RWPE1 (cell line): ENCODE results near the gene COL6A1.

Experiments used
- CTCF ChIA-PET: fragments of 350-600 bp; sonication (Branson Sonifier 250); formaldehyde crosslinking; extraction: SDS; loops from one replicate; lab custom pipeline; 2021; lab: Yijun Ruan, JAX
- POLR2A ChIA-PET: fragments of 400-600 bp; formaldehyde crosslinking; extraction: SDS; loops from one replicate; lab custom pipeline; 2020; ENCODE audit warnings: antibody characterized with exemption; ENCODE audit not compliant: low non-redundant PET; lab: Yijun Ruan, JAX
- DNase-seq: peaks from one replicate; pipeline ENCODE4 v3.0.0; 2012; ENCODE audit warnings: low spot score
- H3K27ac ChIP-seq: fragments of 450-650 bp; 2 replicates; pipeline ENCODE4 v1.5.1; 2017
- TF ChIP-seq, protein P1 (sequence below): fragments of 450-650 bp; conservative IDR thresholded peaks from 2 replicates; pipeline ENCODE4 v1.5.1; 2017; ENCODE audit warnings: low read depth, mild to moderate bottlenecking

The COL6A1 gene

DNA sequence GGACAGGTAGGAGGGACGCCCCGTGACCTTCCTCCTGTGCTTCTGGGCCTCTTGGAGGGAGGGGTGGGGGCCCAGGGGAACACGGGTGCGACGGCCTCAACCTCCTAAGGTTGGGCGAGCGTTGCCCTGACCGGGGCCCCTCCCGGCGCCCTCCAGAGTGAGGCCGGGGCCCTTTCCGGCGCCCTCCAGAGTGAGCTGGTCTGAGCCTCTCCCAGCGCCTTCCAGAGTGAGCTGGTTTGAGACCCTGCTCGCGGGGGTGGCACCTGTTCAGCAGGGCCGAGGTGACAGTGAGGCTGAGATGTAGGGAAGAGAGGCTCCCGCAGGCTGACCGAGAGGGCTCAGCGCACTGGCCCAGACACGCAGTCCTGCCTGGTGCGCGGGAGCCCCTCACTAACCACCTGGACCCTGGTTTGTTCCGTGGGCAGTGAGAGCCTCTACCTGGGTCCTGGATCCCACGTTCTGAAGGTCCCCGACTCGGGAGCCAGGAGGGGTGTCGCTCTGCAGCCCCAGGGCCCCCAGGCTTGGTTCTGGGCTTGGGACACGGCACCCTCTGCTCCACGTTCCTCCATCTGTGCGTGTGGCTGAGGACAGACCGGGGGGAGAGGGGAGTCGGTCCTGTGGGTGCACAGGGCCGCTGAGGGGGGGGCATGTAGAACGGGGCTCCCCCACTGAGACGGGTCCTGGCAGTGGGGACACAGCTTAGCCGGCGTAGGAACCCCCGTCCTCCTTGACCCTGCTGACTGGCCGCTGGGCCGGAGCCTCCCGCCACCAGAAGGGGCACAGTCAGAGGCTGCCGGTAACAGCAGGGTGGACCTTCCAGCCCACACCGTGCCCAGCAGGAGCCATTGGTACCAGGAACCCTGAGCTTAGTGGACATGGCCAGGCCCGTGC lies 1.4 kb downstream of the COL6A1 start:
- H3K27ac ChIP-seq: no peak overlapping the region
- DNase-seq: no peak
- ChIA-PET POLR2A (no interaction called here), CTCF (no interaction called here)
- TF ChIP-seq, protein P1, sequence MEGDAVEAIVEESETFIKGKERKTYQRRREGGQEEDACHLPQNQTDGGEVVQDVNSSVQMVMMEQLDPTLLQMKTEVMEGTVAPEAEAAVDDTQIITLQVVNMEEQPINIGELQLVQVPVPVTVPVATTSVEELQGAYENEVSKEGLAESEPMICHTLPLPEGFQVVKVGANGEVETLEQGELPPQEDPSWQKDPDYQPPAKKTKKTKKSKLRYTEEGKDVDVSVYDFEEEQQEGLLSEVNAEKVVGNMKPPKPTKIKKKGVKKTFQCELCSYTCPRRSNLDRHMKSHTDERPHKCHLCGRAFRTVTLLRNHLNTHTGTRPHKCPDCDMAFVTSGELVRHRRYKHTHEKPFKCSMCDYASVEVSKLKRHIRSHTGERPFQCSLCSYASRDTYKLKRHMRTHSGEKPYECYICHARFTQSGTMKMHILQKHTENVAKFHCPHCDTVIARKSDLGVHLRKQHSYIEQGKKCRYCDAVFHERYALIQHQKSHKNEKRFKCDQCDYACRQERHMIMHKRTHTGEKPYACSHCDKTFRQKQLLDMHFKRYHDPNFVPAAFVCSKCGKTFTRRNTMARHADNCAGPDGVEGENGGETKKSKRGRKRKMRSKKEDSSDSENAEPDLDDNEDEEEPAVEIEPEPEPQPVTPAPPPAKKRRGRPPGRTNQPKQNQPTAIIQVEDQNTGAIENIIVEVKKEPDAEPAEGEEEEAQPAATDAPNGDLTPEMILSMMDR: no peak

DNA sequence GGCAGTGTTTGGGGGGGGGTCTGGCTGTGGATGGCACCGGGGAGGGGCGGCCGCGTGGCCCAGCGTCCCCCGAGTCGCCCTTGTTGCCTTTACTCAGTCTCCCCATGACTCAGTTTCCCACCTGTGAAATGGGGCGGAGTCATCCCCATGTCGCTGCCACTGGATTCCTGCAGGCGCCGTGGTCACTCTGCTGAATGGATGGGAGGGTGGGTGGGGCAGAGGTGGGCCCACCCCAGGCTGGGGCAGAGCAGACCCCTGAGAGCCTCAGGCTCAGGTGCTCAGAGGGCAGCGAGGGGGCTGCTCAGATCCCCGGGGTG lies 2.0 kb downstream of the COL6A1 start:
- ChIA-PET POLR2A (no interaction called here), CTCF (no interaction called here)
- DNase-seq: no peak
- TF ChIP-seq, protein P1: no peak
- no peak overlapping the region for H3K27ac ChIP-seq

DNA sequence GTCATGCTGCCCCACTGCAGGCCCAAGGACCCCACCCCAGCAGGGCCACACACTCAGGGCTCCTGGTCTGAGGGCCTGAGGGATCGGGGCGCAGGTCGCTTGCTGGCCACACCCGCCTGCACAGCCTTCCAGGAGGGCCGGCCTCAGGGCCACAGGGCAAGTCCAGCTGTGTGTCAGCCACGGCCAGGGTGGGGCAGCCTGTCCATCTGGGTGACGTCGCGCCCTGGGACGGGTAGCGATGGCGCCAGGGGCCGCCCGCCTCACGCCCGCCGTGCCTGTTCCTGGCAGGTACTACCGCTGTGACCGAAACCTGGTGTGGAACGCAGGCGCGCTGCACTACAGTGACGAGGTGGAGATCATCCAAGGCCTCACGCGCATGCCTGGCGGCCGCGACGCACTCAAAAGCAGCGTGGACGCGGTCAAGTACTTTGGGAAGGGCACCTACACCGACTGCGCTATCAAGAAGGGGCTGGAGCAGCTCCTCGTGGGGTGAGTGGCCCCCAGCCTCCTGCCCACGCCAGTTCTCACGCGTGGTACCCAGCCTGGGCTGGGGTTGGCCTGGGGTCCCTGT lies 2.5 kb downstream of the COL6A1 start:
- ChIA-PET POLR2A (no interaction called here), CTCF (no interaction called here)
- DNase-seq: no peak
- no peak overlapping the region for H3K27ac ChIP-seq
- TF ChIP-seq, protein P1: no peak

DNA sequence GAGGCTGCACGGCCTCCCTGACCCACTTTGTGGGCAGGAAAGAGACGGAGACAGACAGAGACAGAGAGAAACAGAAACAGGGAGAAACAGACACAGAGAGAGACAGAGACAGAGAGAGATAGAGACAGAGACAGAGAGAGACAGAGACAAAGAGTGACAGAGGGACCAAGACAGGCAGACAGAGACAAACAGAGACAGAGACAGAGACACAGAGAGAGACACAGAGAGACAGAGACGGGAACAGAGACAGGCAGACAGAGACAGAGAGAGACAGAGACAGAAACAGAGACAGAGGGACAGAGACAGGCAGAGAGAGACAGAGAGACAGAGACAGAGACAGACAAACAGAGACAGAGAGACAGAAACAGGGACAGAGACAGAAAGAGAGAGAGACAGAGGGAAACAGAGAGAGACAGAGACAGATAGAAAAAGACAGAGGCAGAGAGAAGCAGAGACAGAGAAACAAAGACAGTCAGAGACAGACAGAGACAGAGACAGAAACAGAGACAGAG lies 3.1 kb downstream of the COL6A1 start:
- ChIA-PET POLR2A (no interaction called here), CTCF (no interaction called here)
- H3K27ac ChIP-seq: no peak overlapping the region
- no peak for DNase-seq
- TF ChIP-seq, protein P1: no peak

DNA sequence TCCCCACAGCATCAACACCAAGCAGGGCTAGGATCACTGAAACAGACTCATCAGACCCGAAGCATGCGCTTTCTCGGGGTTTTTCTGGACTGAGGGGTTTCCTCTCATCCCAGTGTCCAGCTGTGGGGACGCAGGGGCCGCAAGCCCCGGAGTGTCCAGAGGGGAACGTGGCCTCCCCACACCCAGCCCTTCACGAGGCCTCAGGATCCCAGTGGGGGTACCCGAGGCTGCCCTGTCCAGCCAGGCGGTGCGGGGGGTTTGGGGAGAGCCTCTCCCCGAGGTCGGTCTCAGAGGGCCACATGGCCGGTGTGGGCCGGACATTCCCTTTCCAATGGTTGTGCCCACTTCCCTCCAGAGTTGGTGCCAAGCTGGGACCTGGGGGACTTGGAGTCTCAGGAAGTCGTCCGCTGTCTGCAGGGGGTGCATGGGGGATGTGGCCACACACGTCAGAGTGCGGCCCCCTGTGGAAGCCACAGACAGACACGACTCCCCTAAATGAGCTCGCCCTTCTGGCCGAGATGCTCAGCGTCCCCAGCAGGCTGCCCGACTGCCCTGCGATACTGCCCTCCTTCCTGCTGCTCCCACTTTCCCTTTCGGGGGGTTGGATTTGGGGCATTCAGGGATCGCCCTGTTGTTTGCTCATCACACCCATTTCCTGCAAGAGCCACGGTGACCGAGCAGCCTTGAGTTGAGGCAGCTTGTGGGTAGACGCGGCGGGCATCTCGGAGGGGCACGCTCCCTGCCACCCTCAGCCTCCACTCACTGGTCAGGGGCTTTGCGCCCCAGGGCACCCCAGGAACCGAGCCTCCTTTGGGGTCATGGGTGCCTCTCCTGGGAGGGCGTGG lies 4.1 kb downstream of the COL6A1 start:
- ChIA-PET POLR2A (no interaction called here), CTCF (no interaction called here)
- H3K27ac ChIP-seq: no peak overlapping the region
- TF ChIP-seq, protein P1: no peak
- no peak for DNase-seq
